Smooth muscle cell of bladder (primary cell): ENCODE measurements around the gene CYB5R2. TPM values are rescaled to one million over a fixed set of nuclear protein-coding genes. Genes with fewer than 3 reads are reported as not detected.

ENCODE experiments used
- total RNA-seq: library from RNA; depleted of rRNA; stranded (reverse); fragments of >200 nt; gene quantifications from 2 replicates; pipeline ENCODE4 v1.2.3, GENCODE V29; 2014

CYB5R2 gene
- 6.9 and 11.4 TPM in 2 replicates for total RNA-seq

GRCh38 chr11:7672960-7673723 is at the start of gene CYB5R2:
TSS of gene CYB5R2 (minus strand) at chr11:7673500. CDS start at chr11:7672825, 675 bp downstream.

GRCh38 chr11:7706377-7706776 is 33.1 kb upstream of the CYB5R2 start, which contains the start of gene OVCH2:
TSS of gene OVCH2 (minus strand) at chr11:7706477. CDS start at chr11:7706394, 83 bp downstream.

Other genes starting within 250 kb of the CYB5R2 start
- gene OLFML1, start 188.0 kb downstream of the CYB5R2 start, total RNA-seq: 3.1 and 3.8 TPM in 2 replicates
- 6.7 and 7.7 TPM in 2 replicates for gene PPFIBP2, start 159.5 kb downstream of the CYB5R2 start, total RNA-seq
- gene OVCH2, start 33.0 kb upstream of the CYB5R2 start, total RNA-seq: not detected in 2 replicates
- gene OR5P2, start 123.4 kb upstream of the CYB5R2 start, total RNA-seq: not detected in 2 replicates
- gene OR5P3, start 157.3 kb upstream of the CYB5R2 start, total RNA-seq: not detected in 2 replicates